Stomach (tissue), 19 donors: Measurements from ENCODE around the gene DPYSL3. TPM values are rescaled to one million over a fixed set of nuclear protein-coding genes. Genes with fewer than 3 reads are reported as not detected.
A peak's percentile ranks its signal among the peaks of the same experiment; 100 is the strongest.

Experiments used
- DNase-seq, 2 donors: peaks; one replicate each; pipeline versions ENCODE4 v3.0.0 to v3.0.0-alpha.2; 2013 to 2019
- H3K27ac ChIP-seq, 5 donors: fragments of 200-600 bp in 4 of 5; sonication (generic) in 4 of 5; one replicate each; pipeline ENCODE4 v1.5.1; 2013 to 2019; ENCODE audit warnings: mild to moderate bottlenecking in 1 of 5, moderate library complexity in 1 of 5
- H3K27me3 ChIP-seq, 3 donors: fragments of 200-600 bp; sonication (generic); one replicate each; pipeline ENCODE4 v1.5.1; 2017 to 2019; ENCODE audit warnings: mixed run types in 1 of 3
- H3K36me3 ChIP-seq, 4 donors: fragments of 200-600 bp; sonication (generic); 1 replicate in 3 of 4; 2 replicates in 1 of 4; pipeline ENCODE4 v1.5.1; 2016 to 2019
- H3K4me1 ChIP-seq, 4 donors: fragments of 200-600 bp; sonication (generic); one replicate each; pipeline ENCODE4 v1.5.1; 2016 to 2019
- H3K4me3 ChIP-seq, 4 donors: fragments of 200-600 bp; sonication (generic) in 3 of 4; one replicate each; pipeline ENCODE4 v1.5.1; 2016 to 2019; ENCODE audit warnings: mild to moderate bottlenecking in 1 of 4
- H3K9me3 ChIP-seq, 4 donors: fragments of 200-600 bp; sonication (generic); one replicate each; pipeline ENCODE4 v1.5.1; 2016 to 2019
- EP300 ChIP-seq: sonication (generic); formaldehyde crosslinking; IDR thresholded peaks from one replicate; pipeline ENCODE4 v1.6.1; 2017; ENCODE audit warnings: antibody characterized with exemption
- POLR2A ChIP-seq, 4 donors: fragments of 450-650 bp; IDR thresholded peaks; one replicate each; pipeline ENCODE4 v1.6.1; 2016; ENCODE audit warnings: antibody characterized with exemption in 4 of 4, control low read depth in 2 of 4, mild to moderate bottlenecking in 1 of 4, moderate library complexity in 1 of 4
- POLR2AphosphoS5 ChIP-seq, 3 donors: sonication (generic); formaldehyde crosslinking; IDR thresholded peaks; one replicate each; pipeline ENCODE4 v1.6.1; 2016; ENCODE audit warnings: antibody characterized with exemption in 3 of 3
- WGBS, 5 donors: extraction: QIAGEN DNeasy Blood & Tissue Kit in 3 of 5; methylation state at CpG; one replicate each; pipeline versions ENCODE4 v1.1.5 to v1.1.7; 2013 to 2018; 5-methylcytosine and 5-hydroxymethylcytosine counted together
- intact Hi-C: fragments of 100-400 bp; cut with DNase I; formaldehyde crosslinking; loops from one replicate; pipeline ENCODE4 v1.15.1; 2023; ENCODE audit warnings: low total_unique reads
- long read RNA-seq, 10 donors: transcript quantifications; one replicate each; lab custom pipeline, GENCODE V29; 2026
- polyA plus RNA-seq, 3 donors: library from polyadenylated mRNA; stranded (reverse); fragments of 200-250 nt; gene quantifications; one replicate each; pipeline ENCODE4 v1.2.3, GENCODE V29; 2013
- total RNA-seq, 5 donors: library from RNA; depleted of rRNA; stranded (reverse); fragments of >200 nt; gene quantifications; one replicate each; pipeline versions ENCODE4 v1.1.0 to v1.2.3, GENCODE V29; 2014 to 2016
- TF ChIP-seq, protein P1 (sequence below), 7 experiments: fragments of 450-650 bp in 4 of 7; fragments of 200-600 bp in 3 of 7; sonication (generic) in 3 of 7; IDR thresholded peaks; one replicate each; pipeline ENCODE4 v1.5.1; 2016 to 2019; ENCODE audit warnings: antibody characterized with exemption in 7 of 7, control low read depth in 2 of 7, mild to moderate bottlenecking in 1 of 7
- donor health status: healthy with polysubstance abuse.
- donor health status: Bipolar disorder and iron deficiency.
- donor health status: healthy.

Gene DPYSL3
- 100 to 1,000 TPM in 1 of 5 donors, 10 to 100 TPM in 4; 23.5 to 144 (median 67.0) TPM for total RNA-seq
- 10 to 100 TPM; 15.0 to 26.3 (median 24.3) TPM for polyA plus RNA-seq
- long read RNA-seq, donor 1, full-length matches to known transcripts: 6 of 6 reads
- long read RNA-seq, donor 1, partial matches to known transcripts: 0 of 6 reads
- long read RNA-seq, donor 1, other reads (novel, unspliced or antisense): 0 of 6 reads
- long read RNA-seq, donor 2, full-length matches to known transcripts: 21 of 26 reads
- long read RNA-seq, donor 2, partial matches to known transcripts: 5 of 26 reads
- long read RNA-seq, donor 2, other reads (novel, unspliced or antisense): 0 of 26 reads
- long read RNA-seq, donor 3, full-length matches to known transcripts: 6 of 6 reads
- long read RNA-seq, donor 3, partial matches to known transcripts: 0 of 6 reads
- long read RNA-seq, donor 3, other reads (novel, unspliced or antisense): 0 of 6 reads
- long read RNA-seq, donor 4, full-length matches to known transcripts: 3 of 3 reads
- long read RNA-seq, donor 4, partial matches to known transcripts: 0 of 3 reads
- long read RNA-seq, donor 4, other reads (novel, unspliced or antisense): 0 of 3 reads
- long read RNA-seq, donor 5, full-length matches to known transcripts: 19 of 32 reads
- long read RNA-seq, donor 5, partial matches to known transcripts: 13 of 32 reads
- long read RNA-seq, donor 5, other reads (novel, unspliced or antisense): 0 of 32 reads
- long read RNA-seq, donor 6, full-length matches to known transcripts: 28 of 38 reads
- long read RNA-seq, donor 6, partial matches to known transcripts: 10 of 38 reads
- long read RNA-seq, donor 6, other reads (novel, unspliced or antisense): 0 of 38 reads
- long read RNA-seq, donor 7, full-length matches to known transcripts: 17 of 17 reads
- long read RNA-seq, donor 7, partial matches to known transcripts: 0 of 17 reads
- long read RNA-seq, donor 7, other reads (novel, unspliced or antisense): 0 of 17 reads
- long read RNA-seq, donor 8, full-length matches to known transcripts: 6 of 6 reads
- long read RNA-seq, donor 8, partial matches to known transcripts: 0 of 6 reads
- long read RNA-seq, donor 8, other reads (novel, unspliced or antisense): 0 of 6 reads
- long read RNA-seq, donor 9, full-length matches to known transcripts: 2 of 2 reads
- long read RNA-seq, donor 9, partial matches to known transcripts: 0 of 2 reads
- long read RNA-seq, donor 9, other reads (novel, unspliced or antisense): 0 of 2 reads
- long read RNA-seq, donor 10, full-length matches to known transcripts: 6 of 6 reads
- long read RNA-seq, donor 10, partial matches to known transcripts: 0 of 6 reads
- long read RNA-seq, donor 10, other reads (novel, unspliced or antisense): 0 of 6 reads

DNA sequence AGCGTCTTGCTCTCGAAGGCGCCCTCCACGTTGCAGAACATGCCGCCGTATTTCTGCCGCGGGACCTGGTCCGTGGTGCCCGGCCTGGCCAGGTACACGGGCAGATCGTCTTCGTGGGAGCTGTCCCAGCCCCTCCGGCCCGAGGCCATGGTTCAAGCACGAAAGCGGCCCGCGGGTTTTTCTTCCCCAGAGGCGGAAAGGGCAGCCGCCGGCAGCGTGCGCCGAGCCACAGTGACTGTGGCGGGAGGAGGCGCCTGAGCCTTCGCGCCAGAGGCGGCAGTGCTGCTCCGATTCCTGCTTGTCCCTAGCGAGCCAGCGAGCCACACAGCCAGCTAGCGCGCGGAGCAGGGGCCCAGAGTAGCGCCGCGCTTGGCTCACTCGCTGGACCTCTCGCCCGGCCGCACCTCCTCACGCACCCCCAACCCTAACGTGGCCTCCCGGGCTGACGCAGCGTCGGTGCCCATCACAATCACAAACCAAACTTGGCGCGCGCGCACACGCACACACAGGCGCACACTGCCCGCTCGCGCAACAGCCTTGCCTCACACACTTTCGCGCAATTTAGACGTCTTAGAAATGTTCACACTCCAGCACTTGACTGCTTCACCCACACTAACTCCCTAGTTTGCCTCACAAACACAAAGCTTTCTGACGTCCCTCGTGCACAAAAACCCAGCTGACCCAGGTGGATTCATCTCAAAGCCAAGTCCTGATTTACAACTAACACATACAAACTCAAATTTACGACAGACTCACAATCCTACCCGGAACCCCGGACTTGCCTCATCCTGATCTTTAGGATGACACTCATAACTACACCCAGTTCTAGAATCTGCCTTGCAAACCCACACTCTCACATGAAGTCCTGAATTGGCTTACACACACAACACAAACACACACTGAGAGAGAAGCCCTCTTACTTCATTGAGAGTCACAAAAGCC lies at the start of gene DPYSL3:
Gene DPYSL3, minus strand, starts transcription at position 359 of the 942 bp plus-strand sequence. Its CDS starts 210 bp downstream, at position 149.
- intact Hi-C loops: no loop called here
- TF ChIP-seq, protein P1, sequence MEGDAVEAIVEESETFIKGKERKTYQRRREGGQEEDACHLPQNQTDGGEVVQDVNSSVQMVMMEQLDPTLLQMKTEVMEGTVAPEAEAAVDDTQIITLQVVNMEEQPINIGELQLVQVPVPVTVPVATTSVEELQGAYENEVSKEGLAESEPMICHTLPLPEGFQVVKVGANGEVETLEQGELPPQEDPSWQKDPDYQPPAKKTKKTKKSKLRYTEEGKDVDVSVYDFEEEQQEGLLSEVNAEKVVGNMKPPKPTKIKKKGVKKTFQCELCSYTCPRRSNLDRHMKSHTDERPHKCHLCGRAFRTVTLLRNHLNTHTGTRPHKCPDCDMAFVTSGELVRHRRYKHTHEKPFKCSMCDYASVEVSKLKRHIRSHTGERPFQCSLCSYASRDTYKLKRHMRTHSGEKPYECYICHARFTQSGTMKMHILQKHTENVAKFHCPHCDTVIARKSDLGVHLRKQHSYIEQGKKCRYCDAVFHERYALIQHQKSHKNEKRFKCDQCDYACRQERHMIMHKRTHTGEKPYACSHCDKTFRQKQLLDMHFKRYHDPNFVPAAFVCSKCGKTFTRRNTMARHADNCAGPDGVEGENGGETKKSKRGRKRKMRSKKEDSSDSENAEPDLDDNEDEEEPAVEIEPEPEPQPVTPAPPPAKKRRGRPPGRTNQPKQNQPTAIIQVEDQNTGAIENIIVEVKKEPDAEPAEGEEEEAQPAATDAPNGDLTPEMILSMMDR (IDR thresholded peaks at IDR 0.05): peak in 2 of 7 experiments; percentile 24 to 35
- TF ChIP-seq EP300 (no peak), POLR2A (IDR thresholded peaks at IDR 0.05) (no peak), POLR2AphosphoS5 (IDR thresholded peaks at IDR 0.05) (peak; percentile 46 to 63 (median 54))
- peaks cover 6 to 25% (median 16%) of the 10 kb centered on the region in 4 donors for H3K4me1 ChIP-seq
- DNase-seq: peak; percentile 47 to 92
- 3 to 10% (median 5%) methylated on average over 20 to 66 of the region's 66 CpGs for WGBS, 5 donors
- no peaks in the 10 kb centered on the region for H3K36me3 ChIP-seq
- peaks cover 0 to 46% (median 25%) of the 10 kb centered on the region in 3 donors for H3K27me3 ChIP-seq
- H3K9me3 ChIP-seq: no peaks in the 10 kb centered on the region
- H3K4me3 ChIP-seq: peak within 1 kb of the TSS; percentile 52 to 65 (median 56)
- H3K27ac ChIP-seq: peak within 1 kb of the TSS; percentile 31 to 86 (median 78)

DNA sequence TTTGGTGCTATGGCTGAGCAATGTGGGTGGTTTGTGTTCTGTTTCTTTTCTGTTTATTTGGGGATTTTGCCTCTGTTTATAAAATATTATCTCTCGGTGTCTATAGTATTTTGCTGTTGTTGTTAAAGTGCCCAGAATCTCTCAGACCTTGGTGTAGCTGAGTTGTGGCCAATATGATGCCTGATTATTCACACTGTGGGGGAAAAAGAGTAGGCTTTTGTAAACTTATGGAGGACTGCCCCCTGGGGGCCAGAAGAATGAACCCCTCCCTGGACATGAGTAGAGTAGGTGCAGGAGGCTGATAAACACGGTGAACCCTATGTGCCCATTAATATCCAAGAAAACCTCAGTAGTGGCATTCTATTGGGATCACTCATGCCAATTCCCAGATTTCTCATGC lies 49.0 kb upstream of the DPYSL3 start:
- peak in 1 of 2 donors; percentile 76 for DNase-seq
- Histone ChIP-seq H3K36me3 (no peaks in the 10 kb centered on the region), H3K4me3 (no peak overlapping the region), H3K9me3 (no peaks in the 10 kb centered on the region), H3K4me1 (peaks cover 0 to 11% (median 5%) of the 10 kb centered on the region in 4 donors), H3K27me3 (no peaks in the 10 kb centered on the region), H3K27ac (peak overlapping the region in 1 of 5 donors; percentile 7)
- intact Hi-C loops: loop anchor here (10.0 kb wide), 1 partner anchor 104 kb away; no protein-coding TSS in a partner anchor
- 17 to 43% (median 25%) methylated on average over 2 of the region's 2 CpGs for WGBS, 5 donors
- TF ChIP-seq EP300 (no peak), POLR2AphosphoS5 (IDR thresholded peaks at IDR 0.05) (no peak), POLR2A (IDR thresholded peaks at IDR 0.05) (no peak)
- TF ChIP-seq, protein P1 (IDR thresholded peaks at IDR 0.05): peak in 5 of 7 experiments; percentile 13 to 42 (median 33)

DNA sequence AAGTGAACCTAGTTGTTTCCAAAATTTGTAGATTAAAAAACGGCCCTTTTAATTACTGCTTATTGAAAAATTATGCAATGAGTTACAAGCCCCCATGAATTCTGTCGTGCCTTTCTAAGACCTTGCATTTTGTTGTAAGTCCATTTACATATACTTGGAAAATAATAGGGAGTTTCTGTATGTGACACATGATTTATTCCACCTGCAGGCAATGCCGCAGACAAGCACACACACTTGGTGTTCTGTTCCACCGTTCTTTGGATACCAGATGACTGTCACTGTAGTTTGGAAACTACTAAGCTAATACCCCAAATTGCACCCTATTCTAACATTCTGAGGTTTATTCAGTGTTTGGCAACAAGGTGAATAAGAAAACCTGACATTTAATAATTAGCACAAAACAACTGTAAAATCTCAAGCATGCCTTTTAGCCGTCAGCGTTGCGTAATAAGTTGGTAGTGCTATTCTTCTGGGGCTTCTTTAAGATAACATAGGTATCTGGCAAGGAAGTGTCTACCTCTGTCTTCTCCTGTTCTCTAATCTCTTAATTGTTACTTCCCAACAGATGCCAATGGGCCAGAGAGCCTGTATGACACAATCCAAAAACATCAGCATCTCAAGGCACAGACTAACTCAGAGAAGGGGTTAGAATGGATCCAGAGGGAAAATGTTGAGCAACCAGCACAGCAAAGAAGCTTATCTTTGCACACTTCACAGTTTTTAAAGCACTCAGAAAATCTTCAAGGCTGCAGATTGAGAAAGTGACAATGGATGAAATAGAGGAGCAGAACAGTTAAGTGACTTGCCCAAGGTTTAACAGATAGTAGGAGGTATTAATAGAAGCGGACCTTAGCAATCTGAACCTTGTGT lies 48.2 kb upstream of the DPYSL3 start:
- Histone ChIP-seq H3K27me3 (no peaks in the 10 kb centered on the region), H3K9me3 (no peaks in the 10 kb centered on the region), H3K27ac (peak overlapping the region in 1 of 5 donors; percentile 7), H3K4me1 (peaks cover 0 to 15% (median 7%) of the 10 kb centered on the region in 4 donors), H3K4me3 (no peak overlapping the region), H3K36me3 (no peaks in the 10 kb centered on the region)
- WGBS, 5 donors: 70 to 82% (median 80%) methylated on average over 8 of the region's 8 CpGs
- intact Hi-C loops: loop anchor here (10.0 kb wide), 1 partner anchor 103 kb away; no protein-coding TSS in a partner anchor
- TF ChIP-seq, protein P1 (IDR thresholded peaks at IDR 0.05): no peak
- no peak for TF ChIP-seq POLR2A (IDR thresholded peaks at IDR 0.05)
- TF ChIP-seq POLR2AphosphoS5 (IDR thresholded peaks at IDR 0.05): no peak
- TF ChIP-seq EP300: no peak
- no peak for DNase-seq
